ENCODE data around the gene FLG.
"Not testable (repeated sequence)": the region's sequence is repeated elsewhere in the genome, so short reads cannot be mapped to it uniquely, and the experiment has no call there.

FLG gene

DNA sequence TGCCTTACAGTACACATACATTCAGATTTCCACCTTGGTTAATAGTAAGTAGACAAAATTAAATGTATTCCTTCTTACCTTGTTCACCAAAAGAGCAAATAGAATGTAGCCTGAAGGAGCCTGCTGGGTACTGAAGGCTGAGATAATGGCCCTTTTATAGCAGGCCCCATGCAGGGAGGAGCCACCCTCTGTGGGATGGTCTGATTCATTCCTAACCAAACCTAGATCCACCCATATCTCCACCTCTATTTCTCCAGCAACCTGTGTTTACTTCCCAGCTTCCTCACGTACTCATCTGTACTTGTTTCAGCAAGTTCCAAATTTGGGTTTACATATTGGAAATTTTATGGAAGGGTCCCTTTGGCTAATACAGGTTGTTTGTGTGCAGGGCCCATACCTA is at the start of gene FLG:
Gene FLG (minus strand): TSS at position 129 of the 400 bp plus-strand sequence. CDS start 9,783 bp downstream, outside the sequence.
- no peak for DNase-seq

- DNase-seq = no peak
These were observed 49.4 kb upstream of the FLG start for GRCh38 chr1:152374451-152374850.

GRCh38 chr1:152372672-152373071 is 47.6 kb upstream of the FLG start:
- no peak for DNase-seq

DNA sequence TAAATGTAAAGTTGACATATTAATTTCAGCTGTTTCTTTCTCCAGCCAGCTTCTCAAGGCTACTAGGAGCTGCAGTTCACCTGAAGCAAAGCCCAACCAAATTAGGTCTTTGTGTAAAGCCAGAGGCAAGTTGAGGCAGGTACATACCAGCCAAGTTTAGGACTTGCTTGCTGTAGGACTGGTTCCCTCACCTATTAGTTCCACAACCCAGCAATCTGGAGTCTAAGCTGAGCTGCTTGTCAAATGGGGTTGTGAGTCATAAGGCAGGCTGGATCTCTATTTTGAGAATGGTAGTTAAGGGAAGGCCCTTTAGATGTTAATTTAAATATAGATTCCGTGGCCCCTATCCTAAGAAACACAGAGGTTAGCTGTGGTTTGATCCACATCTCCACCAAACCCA is 42.4 kb upstream of the FLG start:
- DNase-seq = no peak

GRCh38 chr1:152359906-152360305 is 34.9 kb upstream of the FLG start, which contains the start of gene FLG2:
Gene FLG2 (minus strand): TSS chr1:152360006. CDS start chr1:152358884, 1,122 bp downstream.
- DNase-seq = no peak

GRCh38 chr1:152356736-152357135 is 31.7 kb upstream of the FLG start:
- DNase-seq = no peak

- no peak for DNase-seq
These were observed 24.6 kb upstream of the FLG start for GRCh38 chr1:152349611-152350010.

DNA sequence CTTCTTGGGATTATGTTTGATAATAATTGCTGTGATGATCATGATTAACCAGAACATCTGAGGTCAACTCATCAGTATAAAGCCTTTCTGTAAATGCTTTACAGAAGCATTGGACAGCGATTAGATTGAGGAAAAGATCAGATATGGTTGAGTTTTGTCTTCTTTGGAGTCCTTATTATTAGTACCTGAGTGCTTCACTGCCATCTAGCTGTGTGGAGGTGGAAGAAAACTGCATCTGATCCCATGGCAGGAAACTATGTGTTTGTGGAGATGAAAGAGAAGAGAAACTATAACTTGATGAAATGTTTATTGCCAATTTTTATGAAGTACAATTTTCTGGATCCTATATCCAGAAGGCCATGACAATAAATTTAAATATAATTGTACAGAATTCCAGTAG is 23.4 kb upstream of the FLG start:
- DNase-seq = no peak

- no peak for DNase-seq
These were observed 22.2 kb upstream of the FLG start for GRCh38 chr1:152347116-152347728.

DNA sequence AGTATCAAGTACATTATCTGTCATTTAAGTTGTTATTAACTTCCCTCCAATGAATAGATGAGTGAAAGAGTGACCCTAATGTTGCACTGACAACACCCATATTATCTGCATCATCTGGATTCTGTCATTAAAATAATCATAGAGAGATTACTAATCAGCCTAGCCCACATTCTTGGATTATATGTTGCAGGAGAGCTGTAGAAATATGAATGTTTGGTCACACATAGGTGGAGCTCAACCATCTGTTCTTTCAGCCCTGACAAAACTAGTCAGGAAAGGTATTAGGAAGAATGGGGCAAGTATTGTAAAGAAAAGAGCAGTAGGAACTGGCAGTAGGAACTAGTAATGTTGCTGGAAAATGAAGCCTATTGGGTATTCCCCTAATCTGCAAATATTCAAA is 19.4 kb upstream of the FLG start:
- DNase-seq = no peak

GRCh38 chr1:152343006-152343405 is 18.0 kb upstream of the FLG start:
- DNase-seq = no peak

DNA sequence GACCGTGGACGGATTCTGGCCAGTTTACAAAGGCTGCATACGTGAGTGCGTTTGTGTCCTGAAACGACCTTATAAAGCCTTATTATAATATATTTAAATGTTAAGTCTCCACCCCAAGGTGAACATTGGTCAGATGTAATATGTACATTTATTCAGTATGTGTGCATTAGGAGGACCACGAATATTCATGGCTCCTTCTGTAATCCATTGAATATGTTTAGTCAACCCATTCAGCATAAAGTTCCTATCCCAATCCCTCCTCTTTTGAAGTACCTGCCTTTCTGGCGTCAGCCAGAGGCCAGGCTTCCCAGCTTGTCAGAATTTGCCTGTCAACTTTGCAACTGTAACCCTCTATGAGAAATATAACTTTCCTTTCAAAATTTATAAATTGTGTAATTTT is 10.4 kb upstream of the FLG start:
- no peak for DNase-seq

- DNase-seq = no peak
These were observed 3.9 kb upstream of the FLG start for GRCh38 chr1:152328801-152329391.

DNA sequence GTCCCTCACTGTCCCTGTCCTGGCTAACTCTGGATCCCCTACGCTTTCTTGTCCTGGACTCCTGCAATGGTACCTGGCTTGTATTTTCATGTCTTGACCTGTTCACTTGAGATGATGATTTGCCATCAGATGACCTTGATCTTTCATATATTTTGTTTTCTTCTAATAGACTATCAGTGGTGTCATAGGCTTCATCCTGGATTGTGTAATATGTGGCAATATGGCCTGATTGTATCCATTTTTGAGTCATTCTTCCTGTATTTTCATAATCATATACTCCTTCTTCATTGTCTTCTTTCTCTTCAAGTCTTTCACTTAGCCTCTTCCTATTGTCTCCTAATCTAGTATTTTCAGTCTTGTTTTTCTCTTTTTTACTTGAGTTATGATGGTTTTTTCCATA is 11.1 kb downstream of the FLG start:
- DNase-seq = no peak

GRCh38 chr1:152313319-152313801 is 11.7 kb downstream of the FLG start:
- no peak for DNase-seq

GRCh38 chr1:152312169-152312568 is 12.9 kb downstream of the FLG start:
- DNase-seq = not testable (repeated sequence)

DNA sequence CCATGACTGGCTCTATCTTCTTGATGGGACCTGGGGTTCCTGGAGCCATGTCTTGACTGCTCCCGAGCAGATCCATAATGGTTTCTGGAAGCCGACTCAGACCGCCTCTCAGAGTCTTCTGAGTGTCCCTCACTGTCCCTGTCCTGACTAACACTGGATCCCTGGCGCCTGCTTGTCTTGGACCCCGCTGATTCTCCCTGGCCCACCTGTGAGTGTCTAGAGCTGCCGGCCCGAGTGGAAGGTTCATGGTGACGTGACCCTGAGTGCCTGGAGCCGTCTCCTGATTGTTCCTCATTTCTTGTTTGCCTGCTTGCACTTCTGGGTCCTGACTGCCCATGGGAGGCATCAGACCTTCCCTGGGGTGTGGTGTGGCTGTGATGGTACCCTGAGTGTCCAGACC is 15.1 kb downstream of the FLG start:
- DNase-seq = no peak

GRCh38 chr1:152309320-152309901 is 15.6 kb downstream of the FLG start:
- DNase-seq = not testable (repeated sequence)

DNA sequence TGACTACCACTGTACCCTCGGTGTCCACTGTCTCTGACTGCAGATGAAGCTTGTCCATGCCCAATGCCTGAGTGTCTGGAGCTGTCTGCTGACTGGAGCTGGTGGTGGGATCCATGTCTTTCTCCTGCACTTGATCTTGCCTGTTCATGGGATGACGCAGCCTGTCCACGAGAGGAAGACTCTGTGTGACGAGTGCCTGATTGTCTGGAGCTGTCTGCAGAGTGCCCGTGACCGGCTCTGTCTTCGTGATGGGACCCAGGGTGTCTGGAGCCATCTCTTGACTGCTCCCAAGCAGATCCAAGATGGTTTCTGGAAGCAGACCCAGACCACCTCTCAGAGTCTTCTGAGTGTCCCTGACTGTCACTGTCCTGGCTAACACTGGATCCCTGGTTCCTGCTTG is 16.3 kb downstream of the FLG start:
- DNase-seq = not testable (repeated sequence)

DNA sequence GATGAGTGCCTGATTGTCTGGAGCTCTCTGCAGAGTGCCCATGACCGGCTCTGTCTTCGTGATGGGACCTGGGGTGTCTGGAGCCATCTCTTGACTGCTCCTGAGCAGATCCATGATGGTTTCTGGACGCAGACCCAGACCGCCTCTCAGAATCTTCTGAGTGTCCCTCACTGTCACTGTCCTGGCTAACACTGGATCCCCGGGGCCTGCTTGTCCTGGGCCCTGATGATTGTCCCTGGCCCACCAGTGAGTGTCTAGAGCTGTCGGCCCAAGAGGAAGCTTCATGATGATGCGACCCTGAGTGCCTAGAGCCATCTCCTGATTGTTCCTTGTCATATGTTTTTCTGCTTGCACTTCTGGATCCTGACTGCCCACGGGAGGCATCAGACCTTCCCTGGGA is 17.1 kb downstream of the FLG start:
- DNase-seq = not testable (repeated sequence)

GRCh38 chr1:152306123-152306522 is 18.9 kb downstream of the FLG start:
- DNase-seq = not testable (repeated sequence)

DNA sequence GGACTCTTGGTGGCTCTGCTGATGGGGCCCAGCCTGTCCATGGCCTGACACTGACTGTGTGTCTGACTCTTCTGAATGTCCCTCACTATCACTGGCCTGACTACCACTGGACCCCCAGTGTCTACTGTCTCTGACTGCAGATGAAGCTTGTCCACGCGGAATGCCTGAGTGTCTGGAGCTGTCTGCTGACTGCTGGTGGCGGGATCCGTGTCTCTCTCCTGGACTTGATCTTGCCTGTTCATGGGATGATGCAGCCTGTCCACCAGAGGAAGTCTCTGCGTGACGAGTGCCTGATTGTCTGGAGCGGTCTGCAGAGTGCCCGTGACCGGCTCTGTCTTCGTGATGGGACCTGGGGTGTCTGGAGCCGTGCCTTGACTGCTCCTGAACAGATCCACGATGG is 20.3 kb downstream of the FLG start:
- DNase-seq = not testable (repeated sequence)

DNA sequence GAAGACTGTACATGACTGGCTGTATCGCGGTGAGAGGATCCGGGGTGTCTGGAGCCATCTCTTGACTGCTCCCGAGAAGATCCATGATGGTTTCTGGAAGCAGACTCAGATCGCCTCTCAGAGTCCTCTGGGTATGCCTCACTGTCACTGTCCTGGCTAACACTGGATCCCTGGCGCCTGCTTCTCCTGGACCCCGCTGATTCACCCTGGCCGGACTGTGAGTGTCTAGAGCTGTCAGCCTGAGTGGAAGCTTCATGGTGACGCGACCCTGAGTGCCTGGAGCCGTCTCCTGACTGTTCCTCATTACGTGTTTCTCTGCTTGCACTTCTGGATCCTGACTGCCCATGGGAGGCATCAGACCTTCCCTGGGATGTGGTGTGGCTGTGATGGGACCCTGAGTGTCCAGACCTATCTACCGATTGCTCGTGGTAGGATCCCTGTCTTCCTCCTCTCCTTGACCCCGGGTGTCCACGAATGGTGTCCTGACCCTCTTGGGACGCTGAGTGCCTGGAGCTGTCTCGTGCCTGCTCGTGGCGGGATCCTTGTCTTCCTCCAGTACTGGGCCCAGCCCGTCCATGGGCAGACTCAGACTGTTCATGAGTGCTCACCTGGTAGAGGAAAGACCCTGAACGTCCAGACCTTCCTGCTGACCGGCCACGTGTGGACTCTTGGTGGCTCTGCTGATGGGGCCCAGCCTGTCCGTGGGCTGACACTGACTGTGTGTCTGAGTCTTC is 21.7 kb downstream of the FLG start:
- DNase-seq = not testable (repeated sequence)

- DNase-seq = not testable (repeated sequence)
These were observed 68.6 kb downstream of the FLG start for GRCh38 chr1:152256394-152256793.

Measured in NCI-H524 treated with DMSO at 0.1 percent for 48 hours (cell line).